HepG2 (cell line): Measurements from ENCODE around the gene DDX17. TPM values are rescaled to one million over a fixed set of nuclear protein-coding genes. Genes with fewer than 3 reads are reported as not detected.
A peak's percentile ranks its signal among the peaks of the same experiment; 100 is the strongest.

ENCODE experiments used
- ATM ChIP-seq: fragments of 450-650 bp; IDR thresholded peaks from 2 replicates; pipeline ENCODE4 v1.7.1; 2017; ENCODE audit warnings: mild to moderate bottlenecking, borderline replicate concordance
- FLYWCH1 ChIP-seq: sonication (generic); formaldehyde crosslinking; IDR thresholded peaks from 2 replicates; pipeline ENCODE4 v1.8.1; 2023; ENCODE audit warnings: mild to moderate bottlenecking, missing genetic modification reagents
- FOXM1 ChIP-seq: sonication (generic); formaldehyde crosslinking; IDR thresholded peaks from 2 replicates; pipeline ENCODE4 v1.5.0; 2020; ENCODE audit warnings: missing genetic modification reagents
- FOXP4 ChIP-seq: sonication (generic); formaldehyde crosslinking; IDR thresholded peaks from 2 replicates; pipeline ENCODE4 v1.4.0; 2020; ENCODE audit warnings: missing genetic modification reagents
- HOXA9 ChIP-seq: sonication (generic); formaldehyde crosslinking; IDR thresholded peaks from 2 replicates; pipeline ENCODE4 v1.8.1; 2022; ENCODE audit warnings: missing genetic modification reagents, mild to moderate bottlenecking, moderate library complexity, borderline replicate concordance
- IRF1 ChIP-seq: sonication (generic); formaldehyde crosslinking; IDR thresholded peaks from 2 replicates; pipeline ENCODE4 v1.4.0; 2020; ENCODE audit warnings: low read depth, mild to moderate bottlenecking, missing genetic modification reagents
- KLF6 ChIP-seq: IDR thresholded peaks from 2 replicates; pipeline ENCODE4 v1.8.0; 2016; ENCODE audit warnings: missing biosample characterization, missing genetic modification reagents
- MAFG ChIP-seq: sonication (generic); formaldehyde crosslinking; IDR thresholded peaks from 2 replicates; pipeline ENCODE4 v1.5.1; 2020; ENCODE audit warnings: mild to moderate bottlenecking, missing genetic modification reagents
- MATR3 ChIP-seq: sonication (generic); formaldehyde crosslinking; IDR thresholded peaks from 2 replicates; pipeline ENCODE4 v1.4.0; 2020; ENCODE audit warnings: missing genetic modification reagents
- NKX3-1 ChIP-seq: sonication (generic); formaldehyde crosslinking; IDR thresholded peaks from 2 replicates; pipeline ENCODE4 v1.5.0; 2020; ENCODE audit warnings: missing genetic modification reagents
- PLRG1 ChIP-seq: fragments of 450-650 bp; conservative IDR thresholded peaks from 2 replicates; pipeline ENCODE4 v1.6.1; 2016
- RFX5 ChIP-seq: IDR thresholded peaks from 2 replicates; pipeline ENCODE4 v1.6.1; 2011; ENCODE audit warnings: low read depth, low read length, improper control_type of control experiment
- RXRA ChIP-seq: sonication (generic); formaldehyde crosslinking; IDR thresholded peaks from 2 replicates; pipeline ENCODE4 v1.5.1; 2020; ENCODE audit warnings: missing genetic modification reagents
- SNAPC4 ChIP-seq: sonication (generic); formaldehyde crosslinking; IDR thresholded peaks from 2 replicates; pipeline ENCODE4 v1.4.0; 2020; ENCODE audit warnings: mild to moderate bottlenecking, missing genetic modification reagents
- TBL1XR1 ChIP-seq: fragments of 150-350 bp; IDR thresholded peaks from 2 replicates; pipeline ENCODE4 v1.6.1; 2014; ENCODE audit warnings: borderline replicate concordance, low read length; ENCODE audit not compliant: partially characterized antibody
- ZNF275 ChIP-seq: sonication (generic); formaldehyde crosslinking; IDR thresholded peaks from 2 replicates; pipeline ENCODE4 v1.8.0; 2022; ENCODE audit warnings: missing genetic modification reagents, mild to moderate bottlenecking, inconsistent platforms, borderline replicate concordance
- ZNF761 ChIP-seq: sonication (generic); formaldehyde crosslinking; conservative IDR thresholded peaks from 2 replicates; pipeline ENCODE4 v1.4.0; 2020; ENCODE audit warnings: mild to moderate bottlenecking, missing genetic modification reagents
- ZNF777 ChIP-seq: sonication (generic); formaldehyde crosslinking; IDR thresholded peaks from 2 replicates; pipeline ENCODE4 v1.4.0; 2020; ENCODE audit warnings: missing genetic modification reagents
- polyA plus RNA-seq, 8 experiments: library from polyadenylated mRNA; depleted of rRNA in 3 of 8; stranded (reverse) in 7 of 8; unstranded in 1 of 8; fragments of >200 nt; fragmentation: Illumina TruSeq in 4 of 8; extraction: Trizol in 4 of 8; gene quantifications; 2 replicates each; pipeline versions ENCODE4 v1.2.1 to v1.2.3, GENCODE V29; 2011 to 2016; ENCODE audit warnings: low read depth in 4 of 8, missing spikeins in 1 of 8, mixed read lengths in 1 of 8; ENCODE audit not compliant: insufficient read depth in 1 of 8
- total RNA-seq, 5 experiments: library from RNA; depleted of rRNA; stranded (reverse); fragments of >200 nt; fragmentation: Illumina TruSeq; extraction: Trizol; gene quantifications; 2 replicates each; pipeline ENCODE4 v1.2.3, GENCODE V29; 2016; ENCODE audit warnings: low read depth in 1 of 5
- TF ChIP-seq, protein P1 (sequence below): sonication (generic); formaldehyde crosslinking; IDR thresholded peaks from 2 replicates; pipeline ENCODE4 v1.4.0; 2020; ENCODE audit warnings: mild to moderate bottlenecking, missing genetic modification reagents

Gene DDX17
- total and polyA plus RNA-seq, 2 of the 13 experiments (the other 11 are each of a cell fraction or from before 2014, with no cell fraction given), result 238 to 344 TPM

GRCh38 chr22:38462960-38463784 lies 42.9 kb downstream of the DDX17 start (continued):
- TF ChIP-seq SNAPC4, result no peak
- no peak for TF ChIP-seq KLF6 (CRISPR knock-in tag)
- TF ChIP-seq TBL1XR1, result no peak
- no peak for TF ChIP-seq PLRG1
- no peak for TF ChIP-seq ZNF777 (CRISPR knock-in tag)
- no peak for TF ChIP-seq IRF1 (CRISPR knock-in tag)
- TF ChIP-seq RXRA (CRISPR knock-in tag), result peak; percentile 46; the same call in 1 of the 2 replicates
- no peak for TF ChIP-seq HOXA9 (CRISPR knock-in tag)
- TF ChIP-seq ZNF761 (CRISPR knock-in tag), result 0 out of 2 replicates have a peak, but pooled peaks have one; percentile 35
- TF ChIP-seq RFX5, result 0 out of 2 replicates have a peak, but pooled peaks have one; percentile 7
- no peak for TF ChIP-seq ZNF275 (CRISPR knock-in tag)
- no peak for TF ChIP-seq FOXM1 (CRISPR knock-in tag)
- no peak for TF ChIP-seq ATM
- TF ChIP-seq MATR3, result no peak
- no peak for TF ChIP-seq MAFG (CRISPR knock-in tag)
- TF ChIP-seq, protein P1, sequence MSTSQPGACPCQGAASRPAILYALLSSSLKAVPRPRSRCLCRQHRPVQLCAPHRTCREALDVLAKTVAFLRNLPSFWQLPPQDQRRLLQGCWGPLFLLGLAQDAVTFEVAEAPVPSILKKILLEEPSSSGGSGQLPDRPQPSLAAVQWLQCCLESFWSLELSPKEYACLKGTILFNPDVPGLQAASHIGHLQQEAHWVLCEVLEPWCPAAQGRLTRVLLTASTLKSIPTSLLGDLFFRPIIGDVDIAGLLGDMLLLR (CRISPR knock-in tag), result no peak
- no peak for TF ChIP-seq FOXP4 (CRISPR knock-in tag)
- no peak for TF ChIP-seq FLYWCH1
- no peak for TF ChIP-seq NKX3-1
